Liver (tissue), 9 donors: Measurements from ENCODE around the gene RNF133. TPM values are rescaled to one million over a fixed set of nuclear protein-coding genes. Genes with fewer than 3 reads are reported as not detected.

ENCODE experiments used
- DNase-seq: peaks from one replicate; pipeline ENCODE4 v3.0.0-alpha.2; 2017; ENCODE audit warnings: low spot score
- H3K27ac ChIP-seq, 2 donors: one replicate each; pipeline ENCODE4 v1.7.0; 2013; ENCODE audit warnings: inconsistent platforms in 2 of 2, low read length in 2 of 2, control low read depth in 1 of 2, low read depth in 1 of 2, mild to moderate bottlenecking in 1 of 2
- H3K27me3 ChIP-seq, 4 donors: one replicate each; pipeline versions ENCODE4 v1.6.1 to v1.7.0; 2013; ENCODE audit warnings: low read length in 3 of 4, inconsistent platforms in 1 of 4, mild to moderate bottlenecking in 1 of 4, moderate library complexity in 1 of 4; ENCODE audit not compliant: control insufficient read depth in 4 of 4, insufficient read depth in 4 of 4
- H3K36me3 ChIP-seq, 4 donors: one replicate each; pipeline versions ENCODE4 v1.6.1 to v1.7.0; 2013; ENCODE audit warnings: low read length in 3 of 4, mild to moderate bottlenecking in 3 of 4, low read depth in 1 of 4, moderate library complexity in 1 of 4; ENCODE audit not compliant: control insufficient read depth in 4 of 4, insufficient read depth in 3 of 4
- H3K4me1 ChIP-seq, 4 donors: one replicate each; pipeline versions ENCODE4 v1.6.1 to v1.7.0; 2013; ENCODE audit warnings: low read length in 3 of 4, mild to moderate bottlenecking in 3 of 4, moderate library complexity in 1 of 4; ENCODE audit not compliant: control insufficient read depth in 4 of 4, insufficient read depth in 4 of 4
- H3K4me3 ChIP-seq, 3 donors: one replicate each; pipeline versions ENCODE4 v1.6.1 to v1.7.0; 2013; ENCODE audit warnings: low read length in 3 of 3, control low read depth in 1 of 3, low read depth in 1 of 3, mild to moderate bottlenecking in 1 of 3
- H3K9ac ChIP-seq, 2 donors: one replicate each; pipeline ENCODE4 v1.7.0; 2013; ENCODE audit warnings: low read length in 2 of 2, mild to moderate bottlenecking in 2 of 2, moderate library complexity in 2 of 2, control low read depth in 1 of 2, low read depth in 1 of 2
- H3K9me3 ChIP-seq, 4 donors: one replicate each; pipeline versions ENCODE4 v1.6.1 to v1.7.0; 2013; ENCODE audit warnings: low read length in 3 of 4; ENCODE audit not compliant: control insufficient read depth in 4 of 4
- ATF3 ChIP-seq: IDR thresholded peaks from 2 replicates; pipeline ENCODE4 v1.6.1; 2016; ENCODE audit warnings: antibody characterized with exemption
- CTCF ChIP-seq: fragments of 150-350 bp; IDR thresholded peaks from 2 replicates; pipeline ENCODE4 v1.5.1; 2017; ENCODE audit warnings: improper control_type of control experiment, low read depth, low read length; ENCODE audit not compliant: missing input control
- EGR1 ChIP-seq, 2 donors: IDR thresholded peaks; 2 replicates each; pipeline ENCODE4 v1.6.1; 2016 to 2018; ENCODE audit warnings: antibody characterized with exemption in 2 of 2, low read depth in 2 of 2
- FOXA1 ChIP-seq: IDR thresholded peaks from 2 replicates; pipeline ENCODE4 v1.6.1; 2016; ENCODE audit warnings: antibody characterized with exemption
- FOXA2 ChIP-seq: IDR thresholded peaks from 2 replicates; pipeline ENCODE4 v1.6.1; 2016; ENCODE audit warnings: antibody characterized with exemption
- GABPA ChIP-seq, 2 donors: IDR thresholded peaks in 1 of 2; conservative IDR thresholded peaks in 1 of 2; 2 replicates each; pipeline ENCODE4 v1.6.1; 2016; ENCODE audit warnings: antibody characterized with exemption in 2 of 2, mild to moderate bottlenecking in 1 of 2, moderate library complexity in 1 of 2
- HNF4A ChIP-seq, 2 donors: conservative IDR thresholded peaks; 2 replicates each; pipeline ENCODE4 v1.6.1; 2016; ENCODE audit warnings: antibody characterized with exemption in 2 of 2, mild to moderate bottlenecking in 2 of 2
- HNF4G ChIP-seq: IDR thresholded peaks from 2 replicates; pipeline ENCODE4 v1.6.1; 2016; ENCODE audit warnings: antibody characterized with exemption
- JUND ChIP-seq, 2 donors: IDR thresholded peaks; 2 replicates each; pipeline ENCODE4 v1.6.1; 2016; ENCODE audit warnings: antibody characterized with exemption in 2 of 2
- MAX ChIP-seq: IDR thresholded peaks from 2 replicates; pipeline ENCODE4 v1.6.1; 2016; ENCODE audit warnings: antibody characterized with exemption
- NR2F2 ChIP-seq: IDR thresholded peaks from 2 replicates; pipeline ENCODE4 v1.6.1; 2016; ENCODE audit warnings: antibody characterized with exemption
- RAD21 ChIP-seq, 2 donors: IDR thresholded peaks; 2 replicates each; pipeline ENCODE4 v1.6.1; 2016; ENCODE audit warnings: antibody characterized with exemption in 2 of 2, mild to moderate bottlenecking in 2 of 2
- REST ChIP-seq: IDR thresholded peaks from 2 replicates; pipeline ENCODE4 v1.6.1; 2016; ENCODE audit warnings: antibody characterized with exemption, mild to moderate bottlenecking
- RXRA ChIP-seq, 2 donors: IDR thresholded peaks; 2 replicates each; pipeline ENCODE4 v1.6.1; 2017 to 2018; ENCODE audit warnings: antibody characterized with exemption in 2 of 2, mild to moderate bottlenecking in 1 of 2
- SP1 ChIP-seq: IDR thresholded peaks from 2 replicates; pipeline ENCODE4 v1.6.1; 2018; ENCODE audit warnings: antibody characterized with exemption, mild to moderate bottlenecking
- TAF1 ChIP-seq: conservative IDR thresholded peaks from 2 replicates; pipeline ENCODE4 v1.6.1; 2016; ENCODE audit warnings: antibody characterized with exemption, mild to moderate bottlenecking
- YY1 ChIP-seq: IDR thresholded peaks from 2 replicates; pipeline ENCODE4 v1.6.1; 2016; ENCODE audit warnings: antibody characterized with exemption, mild to moderate bottlenecking
- ZBTB33 ChIP-seq: IDR thresholded peaks from 2 replicates; pipeline ENCODE4 v1.6.1; 2016; ENCODE audit warnings: antibody characterized with exemption
- WGBS: extraction: QIAGEN DNeasy Blood & Tissue Kit; methylation state at CpG from one replicate; pipeline ENCODE4 v1.1.7; 2013; 5-methylcytosine and 5-hydroxymethylcytosine counted together
- polyA plus RNA-seq, 2 donors: library from polyadenylated mRNA; stranded (reverse) in 1 of 2; unstranded in 1 of 2; fragments of 200-250 nt in 1 of 2; fragments of >200 nt in 1 of 2; fragmentation: Nextera tagmentation in 1 of 2; extraction: Ambion mirVana in 1 of 2; gene quantifications; one replicate each; pipeline versions ENCODE4 v1.2.1 to v1.2.3, GENCODE V29; 2013 to 2015
- total RNA-seq, 2 donors: library from RNA; depleted of rRNA; stranded (reverse); fragments of >200 nt; gene quantifications; one replicate each; pipeline ENCODE4 v1.2.3, GENCODE V29; 2014
- donor health status: healthy.
- donor health status: healthy.
- donor health status: healthy.
- donor health status: healthy.
- donor health status: healthy.

RNF133 gene
- total and polyA plus RNA-seq, 4 donors = 0.14 to 2.8 TPM; not detected in 2

- WGBS = 87% methylated on average over 2 of the region's 2 CpGs
- Histone ChIP-seq H3K4me1 (no peaks in the 10 kb centered on the region), H3K36me3 (no peaks in the 10 kb centered on the region), H3K9ac (no peak overlapping the region), H3K9me3 (no peaks in the 10 kb centered on the region), H3K27ac (no peak overlapping the region), H3K27me3 (no peaks in the 10 kb centered on the region), H3K4me3 (no peak overlapping the region)
- TF ChIP-seq FOXA2 (no peak), CTCF (no peak), RAD21 (IDR thresholded peaks at IDR 0.05) (no peak), REST (no peak), TAF1 (no peak), HNF4A (conservative IDR thresholded peaks at IDR 0.05) (no peak), GABPA (IDR thresholded peaks at IDR 0.05 in 1 of 2, conservative IDR thresholded peaks at IDR 0.05 in 1 of 2) (no peak), MAX (no peak), ATF3 (no peak), FOXA1 (no peak), YY1 (no peak), HNF4G (no peak)
- DNase-seq = no peak
These were observed 48.0 kb upstream of the RNF133 start for GRCh38 chr7:122746948-122747347.

- no peak overlapping the region for H3K4me3 ChIP-seq
- H3K9ac ChIP-seq = no peak overlapping the region
- H3K36me3 ChIP-seq = no peaks in the 10 kb centered on the region
- no peaks in the 10 kb centered on the region for H3K27me3 ChIP-seq
- no peaks in the 10 kb centered on the region for H3K9me3 ChIP-seq
- no peak for DNase-seq
- H3K27ac ChIP-seq = no peak overlapping the region
- H3K4me1 ChIP-seq = no peaks in the 10 kb centered on the region
- no peak for TF ChIP-seq CTCF
- no peak for TF ChIP-seq YY1
- TF ChIP-seq MAX = no peak
- TF ChIP-seq RXRA (IDR thresholded peaks at IDR 0.05) = no peak
- TF ChIP-seq SP1 = no peak
- no peak for TF ChIP-seq FOXA1
- TF ChIP-seq RAD21 (IDR thresholded peaks at IDR 0.05) = no peak
- no peak for TF ChIP-seq REST
- no peak for TF ChIP-seq HNF4G
- no peak for TF ChIP-seq FOXA2
- TF ChIP-seq GABPA (IDR thresholded peaks at IDR 0.05 in 1 of 2, conservative IDR thresholded peaks at IDR 0.05 in 1 of 2) = no peak
- no peak for TF ChIP-seq EGR1 (IDR thresholded peaks at IDR 0.05; ENCODE audit: low read depth in 2 of 2)
- TF ChIP-seq JUND (IDR thresholded peaks at IDR 0.05) = no peak
- TF ChIP-seq TAF1 = no peak
- TF ChIP-seq NR2F2 = no peak
- no peak for TF ChIP-seq HNF4A (conservative IDR thresholded peaks at IDR 0.05)
- no peak for TF ChIP-seq ZBTB33
These were observed 44.3 kb upstream of the RNF133 start for GRCh38 chr7:122743211-122743610.
